Muscle of back (tissue), 11 donors: ENCODE data around the gene FLCN. TPM values are rescaled to one million over a fixed set of nuclear protein-coding genes. Genes with fewer than 3 reads are reported as not detected.
"Not testable (repeated sequence)": the region's sequence is repeated elsewhere in the genome, so short reads cannot be mapped to it uniquely, and the experiment has no call there.

ENCODE experiments used
- DNase-seq, 3 donors: peaks; one replicate each; pipeline versions ENCODE4 v3.0.0 to v3.0.0-alpha.2; 2013
- polyA plus RNA-seq, 10 donors: library from polyadenylated mRNA; unstranded; fragments of 120-200 nt; gene quantifications; one replicate each; pipeline ENCODE4 v1.2.1, GENCODE V29; 2013; ENCODE audit not compliant: insufficient read length in 10 of 10

FLCN gene
- polyA plus RNA-seq, 10 donors, result 16.1 to 43.6 (median 22.7) TPM

DNA sequence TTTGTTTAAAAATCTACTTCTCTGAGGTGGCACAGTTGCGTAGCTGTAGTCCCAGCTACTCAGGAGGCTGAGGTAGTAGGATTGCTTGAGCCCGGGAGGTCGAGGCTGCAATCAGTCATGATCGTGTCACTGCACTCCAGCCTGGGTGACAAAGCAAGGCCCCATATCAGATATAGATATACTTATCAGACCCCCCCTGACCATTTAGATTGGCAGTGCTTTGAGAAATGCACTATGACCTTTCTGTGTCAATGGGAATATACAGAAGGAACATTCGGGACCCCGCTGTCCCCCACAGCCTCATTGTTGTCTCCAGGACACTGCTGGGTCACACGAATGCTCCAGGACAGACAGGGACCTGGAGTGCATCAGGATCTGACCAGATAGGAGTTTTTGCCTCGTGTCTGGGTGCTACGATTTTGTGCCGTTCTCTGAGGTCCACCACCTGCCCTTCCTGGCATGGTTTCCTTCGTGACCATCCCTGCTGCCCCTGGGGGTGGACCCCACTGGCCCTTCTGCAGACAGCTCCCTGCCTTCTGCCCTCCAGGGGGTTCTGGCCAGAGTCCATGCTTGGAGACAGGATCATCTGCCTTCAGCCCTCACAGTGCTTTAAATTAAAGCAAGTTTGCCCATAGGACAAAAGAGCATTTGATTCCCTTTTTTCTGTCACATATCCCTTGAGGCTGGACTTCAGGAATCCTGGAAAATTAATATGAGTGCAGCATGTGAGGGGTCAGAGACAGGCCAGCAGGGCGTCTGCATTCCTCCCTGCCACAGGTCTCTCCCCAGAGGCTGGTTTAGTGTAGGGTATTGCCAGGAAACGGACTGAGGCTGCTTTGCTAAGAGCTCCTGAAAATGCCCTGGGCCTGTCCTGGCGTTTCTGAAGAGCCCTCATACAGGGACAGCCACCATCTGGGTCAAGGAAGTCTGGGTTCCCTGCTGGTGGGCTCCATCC lies 50.1 kb downstream of the FLCN start:
- DNase-seq, result no peak

DNA sequence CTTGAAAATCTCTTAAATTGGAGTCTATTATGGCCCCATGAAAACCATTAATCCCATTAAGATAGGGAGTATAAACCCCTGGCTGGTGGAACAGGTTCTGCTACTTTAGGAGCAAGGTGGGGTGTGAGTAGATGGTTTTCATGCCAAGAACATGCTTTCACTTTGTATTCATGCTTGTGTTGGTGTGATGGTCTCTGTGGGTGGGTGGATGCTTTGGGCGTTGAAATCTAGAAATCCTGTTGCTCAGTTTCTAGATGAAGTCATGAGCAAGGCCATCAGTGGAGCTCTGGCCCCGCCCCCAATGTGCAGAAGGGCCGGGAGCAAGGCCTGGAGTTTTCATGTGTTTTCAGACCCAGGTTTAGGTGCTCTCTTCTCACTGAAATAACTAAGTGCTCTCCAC lies 50.9 kb downstream of the FLCN start:
- DNase-seq, result no peak

DNA sequence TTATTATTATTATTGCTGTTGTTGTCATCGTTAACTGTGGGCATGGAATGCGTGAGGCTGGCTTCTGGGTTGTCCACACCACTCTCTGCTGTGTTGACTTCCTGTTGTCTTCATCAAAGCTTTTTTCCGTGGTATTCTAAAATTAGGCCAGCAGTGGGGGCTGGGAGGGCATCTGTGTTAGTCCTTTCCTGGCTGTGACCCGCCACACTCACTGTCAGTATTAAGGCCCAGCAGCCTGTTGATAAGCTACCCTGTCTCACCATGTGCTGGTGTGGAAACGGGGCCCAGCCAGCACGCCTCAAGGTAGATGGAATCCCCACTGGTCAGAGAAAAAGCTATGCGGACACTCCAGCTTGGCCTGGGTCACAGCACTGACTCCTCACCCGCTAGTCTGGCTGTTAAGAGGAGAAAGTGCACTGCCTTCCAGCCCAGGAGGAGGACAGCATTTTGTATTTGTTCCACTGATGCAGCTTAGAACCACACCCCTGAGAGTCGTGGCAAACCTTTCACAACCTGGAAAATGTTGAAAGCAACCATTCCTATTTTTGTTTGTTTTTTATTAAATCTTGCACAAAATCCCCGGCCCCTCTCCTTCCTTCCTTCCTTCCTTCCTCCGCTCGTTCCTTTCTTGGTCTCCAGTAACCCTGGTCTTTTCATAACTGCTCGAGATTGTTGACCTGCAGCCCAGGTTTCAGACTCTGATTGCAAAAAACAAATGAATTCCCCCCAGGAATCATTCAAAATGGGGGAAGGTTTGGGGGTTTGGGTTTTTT lies 51.8 kb downstream of the FLCN start:
- not testable (repeated sequence) for DNase-seq

DNA sequence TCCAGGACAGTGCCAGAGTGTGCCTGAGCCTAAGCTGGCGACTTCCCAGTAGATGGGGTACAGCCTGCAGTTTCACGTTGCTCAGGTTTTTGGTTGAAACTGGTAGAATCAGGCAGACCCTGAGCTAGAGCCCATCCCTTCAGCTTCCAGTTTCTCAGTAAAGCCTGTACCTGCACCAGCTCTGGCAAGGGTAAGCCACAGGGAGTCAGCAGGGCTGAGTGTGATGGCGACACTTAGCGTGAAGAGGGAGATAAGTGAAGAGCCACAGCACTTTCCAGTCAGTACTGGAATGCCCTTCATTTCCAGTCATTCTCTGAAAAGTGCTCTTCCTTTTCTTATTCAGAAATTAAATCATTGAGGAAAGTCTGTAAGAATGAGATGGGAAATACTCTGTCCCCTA lies 53.2 kb downstream of the FLCN start:
- DNase-seq, result no peak

DNA sequence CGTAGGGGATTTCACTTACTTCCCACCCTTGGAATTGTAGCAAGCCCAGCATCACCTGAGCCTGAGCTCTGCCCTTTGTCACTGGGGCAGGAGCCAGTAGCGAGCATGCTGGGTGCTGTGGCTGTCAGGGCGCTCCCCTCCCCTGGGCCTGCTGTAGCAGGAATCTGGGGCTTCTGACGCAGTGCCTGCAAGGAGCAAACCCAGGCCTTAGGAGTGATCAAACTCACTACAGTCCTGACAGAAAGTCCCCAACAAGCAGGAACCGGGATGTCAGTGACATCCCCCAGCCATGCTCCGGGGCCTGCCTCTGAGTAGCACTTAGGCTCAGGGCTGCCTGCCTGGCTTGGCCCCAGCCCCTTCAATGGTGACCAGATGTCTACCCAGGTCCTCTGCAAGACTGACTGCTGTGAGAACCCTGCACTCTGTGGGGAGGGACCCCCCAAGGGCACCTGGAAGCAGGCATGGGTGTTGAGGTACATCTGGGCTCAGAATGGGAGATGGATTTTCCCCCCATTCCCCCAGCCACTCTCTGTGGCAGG lies 54.3 kb downstream of the FLCN start:
- DNase-seq, result no peak

DNA sequence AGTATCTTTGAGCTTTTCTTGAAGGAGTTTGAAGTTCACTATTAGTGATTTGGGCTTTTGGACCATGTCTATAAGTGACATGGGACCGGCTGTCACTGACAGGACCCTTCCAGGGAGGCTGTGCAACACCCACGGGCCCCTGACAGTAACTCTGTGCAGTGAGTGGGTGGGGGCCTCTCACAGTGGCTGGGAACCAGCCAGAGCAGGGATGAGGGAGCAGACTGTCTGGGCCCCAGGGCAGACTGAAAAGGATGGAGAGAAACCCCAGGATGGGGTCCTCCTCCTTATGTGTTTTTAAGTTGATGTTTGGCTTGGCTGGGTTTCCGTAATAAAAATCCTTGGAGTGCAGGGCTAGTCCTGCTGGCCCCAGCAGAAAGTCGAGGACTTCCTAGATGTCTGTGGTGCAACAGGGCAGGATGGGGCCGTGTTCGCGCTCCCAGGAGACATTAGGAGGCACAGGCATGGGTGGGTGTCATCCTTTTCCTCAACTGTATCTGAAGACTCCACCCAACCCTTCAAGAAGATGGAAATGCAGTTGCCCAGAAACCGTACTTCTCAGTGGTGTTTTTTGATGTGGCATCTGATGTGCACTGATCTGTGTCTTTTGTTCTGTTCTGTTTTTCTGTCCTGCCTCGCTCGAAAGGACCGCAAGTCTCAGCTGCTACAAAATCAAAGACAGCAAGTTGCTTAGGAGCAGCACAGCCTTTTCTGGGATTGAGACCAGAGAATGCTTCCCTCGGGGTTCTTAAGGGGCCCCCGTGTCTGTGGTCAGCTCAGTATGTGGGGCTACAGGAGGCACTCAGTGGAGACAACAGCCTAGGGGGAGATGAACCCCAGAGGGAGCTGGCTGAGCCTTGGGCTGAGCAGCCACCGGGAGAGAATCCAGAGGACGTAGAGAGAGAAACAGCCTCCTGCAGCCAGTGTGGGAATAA lies 55.0 kb downstream of the FLCN start:
- DNase-seq, result peak in 1 of 3 donors; percentile 45

DNA sequence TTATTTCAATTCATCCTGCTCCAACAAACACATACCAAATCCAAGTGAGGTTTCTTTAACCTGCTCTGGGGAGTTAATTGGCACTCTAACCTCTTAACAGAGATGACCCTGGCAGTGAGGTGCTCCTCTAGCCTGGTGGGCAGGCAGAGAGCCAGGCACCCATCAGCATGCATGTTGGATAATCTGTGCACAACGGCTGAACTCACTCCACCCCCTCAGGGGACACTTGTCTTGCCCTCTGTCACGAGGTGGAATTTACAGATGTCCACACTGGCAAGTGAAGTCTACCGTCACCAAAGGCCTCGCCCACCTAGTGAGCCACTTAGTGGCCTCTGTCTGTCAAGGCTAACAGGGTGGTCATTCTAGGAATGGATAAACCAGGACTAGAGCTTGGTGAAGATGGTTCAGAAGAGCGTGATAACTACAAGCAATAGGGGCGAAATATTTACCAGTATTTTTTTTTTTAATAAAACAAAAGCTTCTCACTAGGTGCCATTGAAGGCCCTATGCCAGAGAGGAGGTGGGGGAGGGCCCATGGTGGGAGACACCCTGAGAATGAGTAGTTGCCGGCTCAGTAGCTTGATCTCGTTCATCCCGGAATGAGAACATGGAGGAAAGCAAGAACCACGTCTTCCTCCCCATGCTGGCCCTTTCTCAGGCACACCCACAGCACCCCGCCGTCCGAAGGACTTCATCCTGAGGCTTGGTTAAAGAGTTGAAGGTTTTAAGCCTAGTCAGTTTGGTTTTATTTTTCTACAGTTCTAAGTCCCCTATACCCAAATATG lies 56.0 kb downstream of the FLCN start:
- no peak for DNase-seq

DNA sequence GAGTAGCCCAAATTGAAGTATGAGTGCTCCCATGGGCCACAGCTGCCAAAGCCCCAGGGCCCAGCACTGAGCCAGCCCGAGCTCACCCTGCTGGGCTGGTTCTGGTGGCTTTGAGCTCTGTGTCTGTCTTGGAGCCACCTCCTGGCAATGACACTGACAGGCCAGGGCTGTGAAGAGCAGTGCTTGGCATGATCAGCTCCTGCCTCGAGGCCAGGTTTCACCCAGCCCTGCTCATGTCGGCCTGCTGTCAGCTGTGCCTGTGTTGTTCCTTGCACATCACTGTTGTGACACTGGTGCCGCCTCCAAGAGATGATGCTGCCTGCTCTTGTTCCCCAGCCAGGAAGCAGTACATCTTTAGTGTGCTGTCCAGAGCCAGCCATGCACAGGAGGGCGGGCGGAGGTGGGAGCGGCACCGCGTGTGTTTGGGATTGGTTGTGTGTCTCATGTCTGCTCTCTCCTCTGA lies 56.8 kb downstream of the FLCN start:
- no peak for DNase-seq

DNA sequence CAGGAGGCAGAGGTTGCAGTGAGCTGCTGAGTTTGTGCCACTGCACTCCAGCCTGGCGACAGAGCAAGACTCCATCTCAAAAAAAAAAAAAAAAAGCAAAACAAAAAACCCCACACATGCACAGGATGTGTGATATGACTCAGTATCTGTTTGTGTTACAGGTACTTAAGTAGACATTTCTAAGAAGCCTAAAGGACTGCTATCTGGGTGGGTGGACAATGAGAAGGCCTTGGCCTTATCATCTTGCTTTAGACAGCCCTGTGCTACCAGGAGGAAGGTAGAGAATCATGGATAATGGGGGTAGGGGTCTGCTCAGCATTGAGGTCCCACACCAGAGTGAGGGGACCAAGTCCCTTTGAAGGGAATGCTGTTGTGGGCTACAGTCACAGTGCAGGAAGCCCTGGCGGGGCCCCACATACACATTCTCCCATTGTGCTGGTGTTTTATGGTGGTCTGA lies 57.6 kb downstream of the FLCN start:
- no peak for DNase-seq

DNA sequence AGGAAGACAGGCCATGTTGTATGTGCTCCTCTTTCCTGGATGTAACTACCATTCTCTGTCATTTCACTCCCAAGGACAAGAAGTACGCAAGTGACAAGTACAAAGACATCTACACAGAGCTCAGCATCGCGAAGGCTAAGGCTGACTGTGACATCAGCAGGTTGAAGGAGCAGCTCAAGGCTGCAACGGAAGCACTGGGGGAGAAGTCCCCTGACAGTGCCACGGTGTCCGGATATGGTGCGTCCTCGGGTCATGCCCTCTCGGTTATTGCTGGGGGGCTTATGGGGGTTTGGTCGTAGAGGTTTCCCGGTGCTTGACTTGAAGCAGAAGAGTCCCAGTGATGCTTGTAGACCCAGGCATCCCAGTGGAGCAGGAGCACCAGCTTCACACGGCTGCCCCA lies 59.8 kb downstream of the FLCN start:
- DNase-seq, result no peak

DNA sequence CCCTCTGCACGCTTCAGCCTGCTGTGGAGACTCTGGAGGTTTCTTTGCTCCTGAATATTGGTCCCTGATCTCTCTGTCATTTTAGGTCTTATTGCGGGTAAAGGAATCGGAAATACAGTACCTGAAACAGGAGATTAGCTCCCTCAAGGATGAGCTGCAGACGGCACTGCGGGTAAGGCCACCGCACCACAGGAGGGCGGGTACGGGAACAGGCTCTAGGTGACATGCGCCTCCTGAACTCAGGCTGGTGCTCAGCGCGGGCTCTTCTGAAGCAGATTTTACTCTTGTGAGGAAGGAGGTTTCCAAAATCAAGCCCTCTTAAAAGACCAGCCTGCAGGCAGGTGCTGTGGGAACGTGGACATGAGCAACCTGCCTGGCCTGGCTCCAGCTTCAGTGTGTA lies 60.6 kb downstream of the FLCN start:
- no peak for DNase-seq

DNA sequence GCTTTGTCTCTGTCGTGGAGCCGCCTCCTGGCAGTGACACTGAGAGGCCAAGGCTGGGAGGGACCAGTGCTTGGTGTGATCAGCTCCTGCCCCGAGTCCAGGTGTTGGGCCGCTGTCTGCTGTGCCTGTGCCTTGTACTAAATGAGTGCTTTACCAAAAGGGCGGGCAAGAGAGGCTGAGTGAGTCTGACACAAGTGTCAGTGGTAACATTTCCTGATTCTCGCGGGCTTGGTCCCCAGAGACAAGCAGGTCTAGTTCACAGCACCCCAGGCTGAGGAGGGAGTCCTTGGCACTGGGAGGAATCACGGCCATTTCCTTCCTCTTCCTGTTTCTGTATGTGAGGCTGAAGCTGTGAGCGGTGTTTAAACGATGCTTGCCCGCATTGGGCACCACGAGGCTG lies 61.1 kb downstream of the FLCN start:
- no peak for DNase-seq

DNA sequence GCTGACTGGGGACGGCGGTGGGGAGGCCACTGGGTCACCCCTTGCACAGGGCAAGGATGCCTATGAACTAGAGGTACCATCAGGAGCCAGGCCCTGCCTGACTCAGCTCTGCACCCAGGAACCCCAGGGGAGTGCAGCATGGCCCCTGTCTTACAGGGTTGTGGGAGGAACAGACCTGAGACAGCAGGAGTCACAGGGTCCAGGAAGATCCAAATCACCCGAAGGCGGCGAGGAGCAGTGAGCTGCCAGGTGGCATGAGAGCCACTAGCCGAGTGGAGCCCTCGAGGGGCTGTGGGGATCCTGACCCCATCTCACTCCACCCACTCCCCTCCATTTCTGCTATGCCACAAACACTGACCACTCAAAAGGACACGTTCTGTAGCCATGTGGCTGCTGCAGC lies 61.6 kb downstream of the FLCN start:
- DNase-seq, result no peak

DNA sequence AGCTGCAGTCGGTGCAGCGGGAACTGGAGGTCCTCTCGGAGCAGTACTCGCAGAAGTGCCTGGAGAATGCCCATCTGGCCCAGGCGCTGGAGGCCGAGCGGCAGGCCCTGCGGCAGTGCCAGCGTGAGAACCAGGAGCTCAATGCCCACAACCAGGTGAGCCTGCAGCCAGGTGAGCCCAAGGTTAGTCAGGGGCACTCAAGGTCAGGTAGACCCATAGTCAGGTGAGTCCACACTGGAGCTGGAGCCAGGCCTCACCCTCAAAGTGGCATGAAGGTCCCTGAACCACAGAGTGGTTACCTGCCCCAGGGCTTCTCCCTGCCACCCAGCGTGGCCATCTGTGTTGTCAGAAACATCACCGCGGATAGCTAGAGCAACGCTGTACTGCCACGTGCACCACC lies 63.0 kb downstream of the FLCN start:
- no peak for DNase-seq

DNA sequence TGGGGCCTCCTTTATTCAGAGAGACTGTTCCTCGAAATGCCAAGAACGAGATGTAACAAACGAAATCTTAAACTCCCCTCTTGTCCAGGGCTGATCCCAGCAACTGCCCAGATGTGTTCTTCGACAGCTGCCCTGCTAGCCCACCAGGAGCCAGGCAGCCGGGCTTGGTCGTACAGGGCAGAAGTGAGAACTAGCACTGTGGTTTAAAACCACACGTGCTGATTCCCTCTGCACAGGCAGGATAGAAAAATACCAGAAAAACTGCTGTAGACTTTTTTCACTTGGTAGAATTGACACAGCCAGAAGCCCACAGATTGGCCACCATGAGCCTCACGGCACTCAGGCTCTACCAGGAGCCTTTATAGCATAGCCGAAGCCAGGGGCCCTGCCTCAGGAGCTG lies 64.0 kb downstream of the FLCN start:
- DNase-seq, result no peak

DNA sequence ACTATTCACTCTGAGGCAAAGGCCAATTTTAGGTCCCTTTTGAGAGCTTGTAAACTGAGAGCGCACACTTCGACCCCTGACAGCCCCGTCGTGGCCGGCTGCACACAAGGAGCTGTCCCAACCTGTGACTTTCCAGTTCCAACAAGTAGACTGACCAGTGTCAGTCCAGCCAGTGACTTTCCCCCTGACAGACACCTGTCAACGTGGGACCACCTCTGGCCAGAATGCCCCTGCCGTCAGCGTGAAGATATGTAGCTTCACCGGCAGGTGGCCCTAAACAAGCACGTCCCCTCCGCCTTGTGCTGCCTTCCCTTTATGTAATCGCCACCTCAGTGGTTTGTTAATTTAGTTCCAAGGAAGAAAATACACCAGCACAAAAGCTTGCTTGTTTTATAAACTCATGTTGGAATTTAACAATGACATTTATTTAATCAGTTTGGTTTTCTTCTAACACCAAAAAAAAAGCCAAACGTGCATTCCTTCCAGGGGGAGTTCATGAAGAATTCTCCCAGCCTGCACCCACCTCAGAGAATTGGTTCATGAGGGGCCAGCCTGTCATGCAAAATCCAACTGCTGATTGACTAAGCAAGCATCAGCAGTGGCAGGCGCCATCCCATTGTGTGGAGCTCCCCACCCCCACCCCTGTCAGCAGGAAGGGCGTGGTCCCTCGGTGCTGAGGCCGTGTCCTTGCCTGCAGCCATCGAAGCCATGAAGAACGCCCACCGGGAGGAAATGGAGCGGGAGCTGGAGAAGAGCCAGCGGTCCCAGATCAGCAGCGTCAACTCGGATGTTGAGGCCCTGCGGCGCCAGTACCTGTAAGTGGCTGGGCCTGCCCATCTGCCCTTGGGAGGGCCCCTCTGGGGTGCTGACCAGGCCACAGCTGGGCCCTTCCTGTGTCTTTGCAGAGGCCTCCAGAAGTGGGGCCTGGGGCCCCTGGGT lies 64.7 kb downstream of the FLCN start:
- no peak for DNase-seq

DNA sequence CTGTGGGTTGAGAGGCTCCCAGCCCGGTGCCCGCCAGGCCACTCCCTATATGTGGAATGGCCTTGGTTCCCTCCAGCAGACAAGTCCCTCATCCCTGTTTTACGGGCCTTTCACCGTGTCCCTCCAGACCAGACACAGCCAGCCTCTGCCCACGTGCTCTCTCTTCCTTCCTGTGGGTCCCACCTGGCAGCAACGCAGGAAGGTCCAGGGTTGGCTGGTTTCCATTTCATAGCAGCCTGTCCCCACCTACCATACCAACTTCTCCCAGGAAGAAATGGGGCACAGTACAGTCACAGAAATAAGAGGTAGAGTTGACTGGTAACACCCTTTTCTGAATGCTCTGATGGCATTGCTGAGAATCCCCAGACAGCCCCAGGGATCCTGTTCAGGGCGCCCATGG lies 65.8 kb downstream of the FLCN start:
- DNase-seq, result no peak

DNA sequence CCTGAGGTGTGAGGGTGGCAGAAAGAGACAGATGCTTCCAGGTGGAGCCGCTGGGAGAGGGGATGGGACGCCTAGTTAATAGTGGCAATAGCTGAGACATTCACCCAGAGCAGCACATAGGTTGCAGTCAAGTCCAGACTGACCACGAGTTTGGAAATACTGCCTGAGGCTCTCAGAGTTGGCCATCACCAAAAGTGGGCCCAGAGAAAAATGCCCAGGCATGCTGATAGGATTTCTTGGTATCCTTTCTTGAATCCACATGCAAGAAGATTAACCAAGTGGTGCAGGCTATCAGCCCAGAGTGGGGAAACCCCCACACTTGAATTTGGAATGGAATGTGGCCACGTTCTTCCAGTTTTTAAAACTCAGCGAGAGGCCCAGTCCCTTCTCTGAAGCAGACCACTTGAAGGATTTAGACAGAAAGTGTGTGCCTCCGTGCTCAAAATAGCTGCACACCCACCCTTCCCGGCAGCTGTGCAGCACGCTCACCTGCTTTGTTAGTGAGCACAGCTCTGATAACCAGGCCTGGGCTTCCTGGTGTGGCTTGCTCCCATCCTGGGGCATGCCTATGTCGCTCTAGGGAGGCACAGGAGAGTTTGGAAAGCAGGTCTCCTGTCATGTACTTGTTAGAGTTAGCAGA lies 66.5 kb downstream of the FLCN start:
- DNase-seq, result no peak

DNA sequence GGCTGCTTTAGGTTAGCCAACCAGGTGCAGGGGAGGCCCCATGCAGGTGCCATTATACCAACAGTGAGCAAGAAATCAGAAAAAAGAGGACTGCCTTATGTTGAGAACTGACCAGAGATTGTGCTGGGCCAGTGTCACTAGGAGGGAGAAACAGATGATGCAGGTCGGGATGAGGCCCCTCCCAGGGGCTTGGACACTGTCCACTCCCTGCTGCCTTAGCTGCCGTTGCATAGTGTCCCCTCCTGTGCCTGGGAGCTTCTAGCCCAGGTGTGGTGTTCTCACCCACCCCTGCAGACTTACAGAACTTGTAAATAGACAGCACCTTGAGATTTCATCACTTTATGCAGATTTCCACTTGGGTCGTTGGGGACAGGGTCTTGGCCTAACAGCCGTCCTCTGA lies 67.6 kb downstream of the FLCN start:
- DNase-seq, result no peak
